Femur (tissue), 1 donor: ENCODE data around the gene RALGAPA1.
"Not testable (repeated sequence)": the region's sequence is repeated elsewhere in the genome, so short reads cannot be mapped to it uniquely, and the experiment has no call there.

Source experiments
- DNase-seq: peaks from one replicate; pipeline ENCODE4 v3.0.0-alpha.2; 2017

Gene RALGAPA1

GRCh38 chr14:35821564-35822411, 12.7 kb upstream of the RALGAPA1 start:
- no peak for DNase-seq

DNA sequence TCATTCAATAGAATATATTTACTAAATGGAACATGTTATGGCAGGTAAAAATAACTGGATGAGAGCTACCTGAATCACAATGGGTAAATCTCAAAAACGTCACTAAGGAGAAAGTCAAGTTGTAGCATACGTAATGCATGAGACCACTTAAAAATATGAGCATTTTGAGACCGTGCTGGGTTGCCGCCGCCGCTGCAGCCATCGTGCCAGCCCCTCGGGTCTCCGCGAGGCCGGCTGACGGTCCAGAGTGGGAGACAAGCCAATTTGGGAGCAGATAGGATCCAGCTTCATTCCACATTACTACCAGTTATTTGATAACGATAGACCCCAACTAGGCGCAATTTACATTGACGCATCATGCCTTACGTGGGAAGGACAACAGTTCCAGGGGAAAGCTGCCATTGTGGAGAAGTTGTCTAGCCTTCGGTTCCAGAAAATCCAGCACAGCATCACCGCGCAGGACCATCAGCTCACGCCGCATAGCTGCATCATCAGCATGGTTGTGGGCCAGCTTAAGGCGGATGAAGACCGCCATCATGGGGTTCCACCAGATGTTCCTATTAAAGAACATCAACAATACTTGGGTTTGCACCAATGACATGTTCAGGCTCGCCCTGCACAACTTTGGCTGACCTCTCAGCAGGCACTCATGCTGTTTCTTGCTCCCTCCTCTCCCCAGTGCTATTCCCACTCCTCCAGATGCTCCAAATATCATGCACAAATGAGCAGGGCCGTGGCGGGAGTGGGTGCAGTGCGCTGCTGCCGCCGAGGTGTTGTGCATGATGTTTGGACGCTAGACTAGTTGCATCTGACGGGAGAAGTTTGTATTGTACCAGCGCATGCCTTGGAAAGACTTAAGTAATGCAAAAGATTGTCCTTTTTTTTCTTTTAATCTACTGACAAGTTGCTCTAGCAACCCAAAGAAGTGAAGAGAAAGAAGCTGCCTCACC, 10.8 kb upstream of the RALGAPA1 start:
- no peak for DNase-seq

DNA sequence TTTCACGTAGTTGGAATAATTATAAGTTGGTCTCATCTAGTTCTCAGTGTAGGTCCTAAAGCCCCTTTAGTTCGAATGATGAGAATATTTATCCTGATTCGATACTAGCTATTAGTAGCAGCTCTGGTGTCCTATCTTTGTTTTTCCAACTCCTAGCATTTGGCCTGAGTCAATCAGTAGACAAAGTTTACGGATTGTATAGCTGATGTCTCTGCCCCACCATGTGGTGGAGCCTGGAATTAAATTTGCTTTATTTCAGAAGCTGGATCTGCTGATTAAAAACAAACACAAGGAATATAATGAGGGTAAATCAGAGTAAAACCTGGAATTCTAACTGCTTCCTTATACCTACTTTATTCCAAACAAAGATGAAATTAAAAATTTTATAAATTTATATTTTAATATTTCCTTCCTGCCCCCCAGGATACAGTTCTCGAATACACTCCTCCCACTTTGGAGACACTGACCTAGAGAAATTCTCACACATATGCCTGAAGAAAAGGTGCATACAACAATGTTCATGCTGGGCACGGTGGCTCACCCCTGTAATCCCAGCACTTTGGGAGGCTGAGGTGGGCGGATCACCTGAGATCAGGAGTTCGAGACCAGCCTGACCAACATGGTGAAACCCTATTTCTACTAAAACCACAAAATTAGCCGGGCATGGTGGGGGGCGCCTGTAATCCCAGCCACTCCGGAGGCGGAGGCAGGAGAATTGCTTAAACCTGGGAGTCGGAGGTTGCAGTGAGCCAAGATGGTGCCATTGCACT, 9.4 kb upstream of the RALGAPA1 start:
- DNase-seq = no peak

GRCh38 chr14:35814371-35815005, 5.4 kb upstream of the RALGAPA1 start:
- peak; percentile 38 for DNase-seq

DNA sequence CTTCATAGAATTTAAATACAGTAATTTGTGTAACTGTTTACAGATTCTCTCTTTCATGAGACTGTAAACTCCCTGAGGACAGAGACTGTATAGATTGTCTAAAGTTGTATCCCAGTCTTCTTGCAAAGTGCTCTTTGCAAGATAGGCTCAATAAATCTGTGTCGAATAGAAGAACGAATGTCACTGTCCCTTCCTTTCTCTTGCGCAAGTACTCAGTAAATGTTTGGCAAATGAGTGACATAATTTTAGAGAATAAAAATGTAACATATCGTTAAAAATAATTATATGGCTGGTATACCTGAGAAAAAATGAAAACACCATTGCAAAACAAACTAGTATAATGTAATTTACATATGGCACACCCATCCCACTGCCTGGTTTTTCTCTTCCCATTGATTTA, 1.9 kb upstream of the RALGAPA1 start:
- DNase-seq = no peak

GRCh38 chr14:35809597-35809996, 502 bp upstream of the RALGAPA1 start:
- DNase-seq = no peak

DNA sequence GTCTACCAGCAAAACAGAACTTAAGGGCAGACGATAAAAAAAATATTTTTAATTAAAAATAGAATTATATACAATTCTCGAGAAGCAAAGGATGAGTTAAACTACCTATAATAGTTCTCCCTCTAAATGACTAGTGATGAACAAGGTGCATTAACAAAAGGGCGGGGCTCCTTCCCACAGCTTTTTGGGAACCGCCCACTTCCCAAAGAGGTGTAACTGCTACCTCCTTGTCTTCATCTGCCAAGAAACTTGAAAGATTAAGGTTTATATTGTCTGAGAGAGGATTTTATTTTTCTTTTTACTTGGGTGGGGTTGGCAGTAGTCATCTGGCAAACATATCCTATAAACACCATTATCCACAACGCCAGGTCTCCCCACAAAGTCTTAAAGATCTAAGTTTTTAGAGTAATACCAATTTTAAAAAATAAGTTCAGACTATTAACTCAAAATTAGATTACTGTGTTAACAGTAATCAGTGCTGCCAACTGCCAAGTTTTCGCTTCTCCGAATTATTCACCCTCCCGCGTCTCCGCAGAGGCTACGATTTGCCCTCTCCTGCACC, 938 bp downstream of the RALGAPA1 start:
- DNase-seq = peak; percentile 27

DNA sequence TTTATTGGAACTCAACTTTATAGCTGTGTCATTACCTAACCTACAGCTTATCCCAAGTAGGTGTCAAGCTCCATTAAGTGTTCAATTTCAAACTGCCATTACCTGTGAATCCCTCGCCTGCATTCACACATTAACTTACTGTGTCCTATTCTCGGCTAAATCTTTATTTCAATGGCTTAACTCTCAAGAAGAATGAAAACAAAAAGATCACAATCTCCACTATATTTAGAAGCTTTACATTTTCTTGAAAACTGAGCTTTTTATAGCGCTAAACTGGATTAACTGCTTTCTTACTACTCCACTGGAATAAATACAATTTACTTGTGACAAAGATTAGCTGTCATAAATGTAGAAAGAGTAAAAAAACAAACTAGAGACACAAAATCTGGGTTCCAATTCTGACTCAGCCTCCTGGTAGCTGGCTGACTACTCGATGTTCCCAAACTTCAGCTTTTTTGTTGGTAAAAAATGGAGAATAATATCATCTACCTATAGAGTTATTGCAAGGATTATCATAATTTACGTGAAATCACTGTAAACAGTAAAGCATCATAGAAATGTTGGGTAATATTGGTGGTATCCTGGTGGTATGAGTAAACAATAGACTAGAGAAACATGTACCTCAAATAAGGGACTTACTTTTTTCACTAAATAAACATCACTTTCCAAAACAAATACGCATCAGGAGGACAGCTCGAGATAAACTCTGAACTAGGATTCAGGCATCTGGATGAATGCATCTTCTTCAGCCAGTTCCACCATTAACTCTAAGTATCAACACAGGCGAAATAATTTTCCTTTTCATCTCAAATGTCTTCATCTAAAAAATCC, 1.7 kb downstream of the RALGAPA1 start:
- DNase-seq = no peak

- DNase-seq = no peak
Observed at GRCh38 chr14:35806006-35806907, 2.8 kb downstream of the RALGAPA1 start.

GRCh38 chr14:35797796-35798195, 11.3 kb downstream of the RALGAPA1 start:
- no peak for DNase-seq

DNA sequence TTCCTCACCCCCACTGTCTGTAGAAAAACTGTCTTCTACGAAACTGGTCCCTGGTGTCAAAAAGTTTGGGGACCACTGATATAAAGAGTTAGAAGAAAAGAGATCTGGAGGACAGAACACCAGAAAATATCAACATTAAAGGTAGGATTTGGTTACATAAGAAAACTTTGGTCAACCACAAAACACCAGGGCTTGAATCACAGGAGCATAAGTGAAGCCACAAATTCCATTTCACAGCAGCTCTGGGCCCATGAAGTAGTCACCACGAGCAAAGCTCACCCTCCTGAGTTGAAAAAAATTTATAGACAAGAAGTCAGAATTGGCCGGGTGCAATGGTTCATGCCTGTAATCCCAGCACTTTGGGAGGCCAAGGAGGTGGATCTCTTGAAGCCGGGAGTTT, 19.4 kb downstream of the RALGAPA1 start:
- no peak for DNase-seq

DNA sequence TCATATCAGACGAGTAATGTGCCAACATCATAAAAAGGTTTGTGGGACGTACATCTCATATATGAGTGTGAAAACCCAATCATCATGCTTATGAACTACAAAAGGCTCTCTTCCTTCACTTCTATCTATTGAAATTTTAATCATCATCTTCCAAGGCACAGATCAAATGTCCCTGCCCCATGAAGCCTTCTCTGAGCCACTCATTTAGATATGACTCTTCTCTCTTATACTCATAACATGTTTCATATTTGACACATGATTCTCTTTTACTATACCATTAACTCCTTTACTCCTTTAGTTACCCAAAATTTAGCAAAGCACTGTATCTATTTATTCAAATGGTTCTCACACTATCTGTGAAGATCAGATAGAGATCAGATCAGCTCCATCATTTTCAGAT, 22.2 kb downstream of the RALGAPA1 start:
- DNase-seq = no peak

DNA sequence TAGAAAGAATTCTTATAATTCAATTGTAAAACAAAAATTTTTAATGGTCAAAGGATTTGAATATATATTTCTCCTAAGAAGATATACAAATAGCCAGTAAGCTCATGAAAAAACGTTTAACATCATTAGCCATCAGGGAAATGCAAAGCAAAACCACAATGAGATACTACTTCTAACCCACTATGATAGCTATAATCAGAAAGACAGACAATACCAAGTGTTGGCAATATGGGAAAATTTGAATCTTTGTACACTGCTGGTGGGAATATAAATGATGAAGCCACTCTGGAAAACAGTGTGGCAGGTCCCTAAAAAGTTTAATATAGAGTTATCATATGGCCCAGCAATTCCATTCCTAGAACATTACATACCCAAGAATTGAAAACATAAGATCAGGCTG, 25.4 kb downstream of the RALGAPA1 start:
- DNase-seq = no peak

DNA sequence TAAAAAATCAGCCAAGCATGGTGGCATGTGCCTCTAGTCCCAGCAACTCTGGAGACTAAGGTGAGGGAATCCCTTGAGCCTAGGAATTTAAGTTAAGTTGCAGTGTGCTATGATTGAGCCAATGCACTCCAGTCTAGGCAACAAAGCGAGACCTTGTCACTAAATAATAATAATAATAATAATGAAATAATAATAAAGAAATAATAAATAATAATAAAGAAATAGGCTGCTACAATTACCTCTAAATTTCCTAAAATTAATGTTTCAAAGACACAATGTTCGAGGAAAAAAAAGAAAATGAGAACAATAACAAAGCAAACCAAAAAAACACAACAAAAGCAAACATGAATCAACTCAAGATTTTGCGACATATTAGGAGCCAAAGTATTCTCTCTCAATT, 29.7 kb downstream of the RALGAPA1 start:
- DNase-seq = no peak

- not testable (repeated sequence) for DNase-seq
Observed at GRCh38 chr14:35777550-35777949, 31.5 kb downstream of the RALGAPA1 start.

DNA sequence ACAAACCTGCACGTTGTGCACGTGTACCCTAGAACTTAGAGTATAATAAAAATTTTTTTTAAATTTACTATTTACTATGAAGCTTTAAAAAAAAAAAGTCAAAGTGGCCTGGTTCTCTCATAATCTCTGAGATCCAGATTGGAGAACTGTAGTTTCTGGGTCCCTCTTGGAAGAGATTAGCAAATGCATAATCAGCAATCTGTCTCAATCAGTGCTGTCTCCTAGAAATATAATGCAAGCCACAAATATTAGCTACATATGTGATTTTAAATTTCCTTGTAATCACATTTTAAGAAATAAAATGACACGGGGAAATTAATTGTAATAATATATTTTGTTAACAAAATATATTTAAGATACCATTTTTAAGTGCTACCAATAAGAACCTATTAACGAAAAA, 32.3 kb downstream of the RALGAPA1 start:
- no peak for DNase-seq

- DNase-seq = not testable (repeated sequence)
Observed at GRCh38 chr14:35776085-35776484, 33.0 kb downstream of the RALGAPA1 start.

- no peak for DNase-seq
Observed at GRCh38 chr14:35766700-35767082, 42.4 kb downstream of the RALGAPA1 start.

DNA sequence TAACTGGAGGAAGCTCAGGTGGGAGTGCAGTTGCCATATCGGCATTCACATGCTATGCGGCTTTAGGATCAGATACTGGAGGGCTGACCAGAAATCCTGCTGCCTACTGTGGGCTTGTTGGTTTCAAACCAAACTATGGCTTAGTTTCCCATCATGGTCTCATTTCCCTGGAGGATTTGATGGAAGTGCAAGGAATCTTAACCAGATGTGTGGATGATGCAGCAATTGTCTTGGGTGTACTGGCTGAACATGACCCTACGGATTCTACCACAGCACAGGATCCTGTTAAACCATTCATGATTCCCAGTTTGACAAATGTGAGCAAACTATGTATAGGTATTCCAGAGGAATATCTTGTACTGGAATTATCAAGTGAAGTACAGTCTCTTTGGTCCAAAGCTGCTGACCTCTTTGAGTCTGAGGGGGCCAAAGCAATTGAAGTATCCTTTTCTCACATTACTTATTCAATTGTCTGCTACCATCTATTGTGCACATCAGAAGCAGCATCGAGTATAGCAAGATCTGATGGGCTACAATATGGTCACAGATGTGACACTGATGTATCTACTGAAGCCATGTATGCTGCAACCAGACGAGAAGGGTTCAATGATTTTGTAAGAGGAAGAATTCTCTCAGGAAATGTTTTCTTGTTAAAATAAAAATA, 42.9 kb downstream of the RALGAPA1 start:
- no peak for DNase-seq

- no peak for DNase-seq
Observed at GRCh38 chr14:35761922-35762321, 47.2 kb downstream of the RALGAPA1 start.
